GM12864 (cell line): ENCODE data around the gene ZBTB6.

Experiments
- DNase-seq: peaks from one replicate; pipeline ENCODE4 v3.0.0-alpha.2; 2011; ENCODE audit warnings: low read depth
- H3K4me3 ChIP-seq: 2 replicates; pipeline ENCODE4 v1.5.1; 2011; ENCODE audit warnings: mild to moderate bottlenecking, low read depth, low read length, control low read depth
- CTCF ChIP-seq: IDR thresholded peaks from 2 replicates; pipeline ENCODE4 v1.5.1; 2011; ENCODE audit warnings: low read depth, mild to moderate bottlenecking, moderate library complexity, low read length, control low read depth, inconsistent platforms; ENCODE audit errors: missing control alignments

Gene ZBTB6

GRCh38 chr9:122912964-122913673 is at the start of gene ZBTB6:
Gene ZBTB6 (minus strand): TSS chr9:122913323. CDS start chr9:122912072, 1,251 bp downstream.
- H3K4me3 ChIP-seq, result peak within 1 kb of the TSS; percentile 74
- peak; percentile 93 for DNase-seq
- TF ChIP-seq CTCF, result no peak

- DNase-seq, result no peak
- no peak overlapping the region for H3K4me3 ChIP-seq
- no peak for TF ChIP-seq CTCF
Observed at GRCh38 chr9:122961139-122961538, 48.0 kb upstream of the ZBTB6 start.

- DNase-seq, result no peak
- TF ChIP-seq CTCF, result no peak
- no peak overlapping the region for H3K4me3 ChIP-seq
Observed at GRCh38 chr9:122955961-122956360, 42.8 kb upstream of the ZBTB6 start.

- TF ChIP-seq CTCF, result no peak
- H3K4me3 ChIP-seq, result no peak overlapping the region
- no peak for DNase-seq
Observed at GRCh38 chr9:122954253-122954691, 41.1 kb upstream of the ZBTB6 start.

GRCh38 chr9:122951056-122951455 is 37.9 kb upstream of the ZBTB6 start:
- no peak overlapping the region for H3K4me3 ChIP-seq
- TF ChIP-seq CTCF, result no peak
- no peak for DNase-seq

GRCh38 chr9:122950263-122950662 is 37.1 kb upstream of the ZBTB6 start:
- DNase-seq, result no peak
- TF ChIP-seq CTCF, result no peak
- H3K4me3 ChIP-seq, result no peak overlapping the region

GRCh38 chr9:122949696-122950095 is 36.6 kb upstream of the ZBTB6 start:
- no peak for DNase-seq
- TF ChIP-seq CTCF, result no peak
- no peak overlapping the region for H3K4me3 ChIP-seq
